HUES6 (cell line): ENCODE results near the gene PHOX2A.

Source experiments
- H3K27ac ChIP-seq: 2 replicates; pipeline ENCODE4 v1.7.0; 2013; ENCODE audit warnings: low read depth, mild to moderate bottlenecking, low read length, inconsistent platforms
- H3K27me3 ChIP-seq: 2 replicates; pipeline ENCODE4 v1.6.1; 2013; ENCODE audit warnings: low read length; ENCODE audit not compliant: control insufficient read depth, insufficient read depth
- H3K36me3 ChIP-seq: 2 replicates; pipeline ENCODE4 v1.6.1; 2013; ENCODE audit warnings: low read length; ENCODE audit not compliant: control insufficient read depth, insufficient read depth
- H3K4me1 ChIP-seq: 2 replicates; pipeline ENCODE4 v1.6.1; 2013; ENCODE audit warnings: low read length; ENCODE audit not compliant: control insufficient read depth, insufficient read depth
- H3K4me3 ChIP-seq: 2 replicates; pipeline ENCODE4 v1.5.1; 2013; ENCODE audit warnings: low read depth, low read length
- H3K9ac ChIP-seq: one replicate; pipeline ENCODE4 v1.6.1; 2013; ENCODE audit warnings: mild to moderate bottlenecking, low read length
- H3K9me3 ChIP-seq: 2 replicates; pipeline ENCODE4 v1.6.1; 2013; ENCODE audit warnings: low read depth, low read length; ENCODE audit not compliant: control insufficient read depth, insufficient read depth

PHOX2A gene

DNA sequence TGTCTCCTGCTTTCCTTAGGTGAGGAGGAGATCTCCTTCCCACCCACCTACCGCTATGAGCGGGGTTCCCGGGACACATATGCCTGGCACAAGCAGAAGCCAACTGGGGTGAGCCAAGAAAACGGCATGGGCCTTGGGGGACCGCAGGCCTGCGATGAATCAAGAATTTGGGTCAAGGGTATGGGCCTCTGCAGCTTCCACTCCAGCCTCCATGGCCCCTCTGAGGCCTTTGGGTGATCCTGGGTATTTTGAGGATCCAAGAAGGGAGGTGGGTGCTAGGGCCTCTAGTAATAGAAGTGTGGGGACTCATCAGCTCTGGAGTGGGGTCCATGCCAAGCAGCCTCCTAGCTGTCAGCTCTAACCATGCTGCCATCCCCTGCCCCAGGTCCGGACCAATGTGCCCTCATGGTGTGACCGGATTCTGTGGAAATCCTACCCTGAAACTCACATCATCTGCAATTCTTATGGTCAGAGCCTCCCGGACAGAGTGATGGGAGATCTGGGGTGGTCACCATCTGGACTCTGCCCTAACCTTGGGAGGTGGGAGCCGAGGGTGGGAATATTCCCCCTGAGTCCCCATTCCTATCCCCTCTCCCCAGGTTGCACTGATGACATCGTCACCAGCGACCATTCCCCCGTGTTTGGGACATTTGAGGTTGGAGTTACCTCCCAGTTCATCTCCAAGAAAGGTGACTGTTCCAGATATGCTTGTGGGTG, 10.8 kb downstream of the PHOX2A start:
- Histone ChIP-seq H3K9me3 (no peaks in the 10 kb centered on the region), H3K27ac (no peak overlapping the region), H3K36me3 (peaks cover 96% of the 10 kb centered on the region), H3K27me3 (no peaks in the 10 kb centered on the region), H3K9ac (no peak overlapping the region), H3K4me1 (peaks cover 10% of the 10 kb centered on the region), H3K4me3 (no peak overlapping the region)

DNA sequence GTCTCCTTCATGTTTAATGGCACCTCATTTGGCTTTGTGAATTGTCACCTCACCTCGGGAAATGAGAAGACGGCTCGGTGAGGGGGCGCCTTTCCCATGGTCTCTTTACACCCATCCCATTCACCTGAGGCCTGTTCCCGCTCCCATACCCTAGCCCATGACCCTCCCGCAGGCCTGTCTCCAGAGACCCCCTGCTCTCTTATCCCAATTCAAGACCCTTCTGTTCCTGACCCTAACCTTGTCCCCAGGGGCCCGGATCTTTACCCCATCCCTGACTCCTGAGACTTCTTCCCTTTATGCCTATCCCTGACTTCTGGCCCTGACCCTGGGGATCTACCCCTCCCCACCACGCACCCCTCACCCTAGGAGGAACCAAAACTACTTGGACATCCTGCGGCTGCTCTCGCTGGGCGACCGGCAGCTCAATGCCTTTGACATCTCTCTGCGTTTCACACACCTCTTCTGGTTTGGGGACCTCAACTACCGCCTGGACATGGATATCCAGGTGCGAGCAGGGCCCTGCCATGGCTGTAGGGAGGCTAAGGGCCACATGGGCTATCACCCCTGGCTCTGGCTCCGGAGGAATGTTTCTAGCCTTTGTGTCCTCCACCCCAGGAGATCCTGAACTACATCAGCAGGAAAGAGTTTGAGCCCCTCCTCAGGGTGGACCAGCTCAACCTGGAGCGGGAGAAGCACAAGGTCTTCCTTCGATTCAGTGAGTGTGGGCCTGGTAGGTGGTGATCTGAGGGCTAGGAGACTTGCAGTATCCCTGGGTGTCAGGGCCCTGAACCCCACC, 11.5 kb downstream of the PHOX2A start:
- Histone ChIP-seq H3K4me3 (no peak overlapping the region), H3K27ac (no peak overlapping the region), H3K27me3 (no peaks in the 10 kb centered on the region), H3K4me1 (peaks cover 4% of the 10 kb centered on the region), H3K36me3 (peaks cover 99% of the 10 kb centered on the region), H3K9me3 (no peaks in the 10 kb centered on the region), H3K9ac (no peak overlapping the region)

DNA sequence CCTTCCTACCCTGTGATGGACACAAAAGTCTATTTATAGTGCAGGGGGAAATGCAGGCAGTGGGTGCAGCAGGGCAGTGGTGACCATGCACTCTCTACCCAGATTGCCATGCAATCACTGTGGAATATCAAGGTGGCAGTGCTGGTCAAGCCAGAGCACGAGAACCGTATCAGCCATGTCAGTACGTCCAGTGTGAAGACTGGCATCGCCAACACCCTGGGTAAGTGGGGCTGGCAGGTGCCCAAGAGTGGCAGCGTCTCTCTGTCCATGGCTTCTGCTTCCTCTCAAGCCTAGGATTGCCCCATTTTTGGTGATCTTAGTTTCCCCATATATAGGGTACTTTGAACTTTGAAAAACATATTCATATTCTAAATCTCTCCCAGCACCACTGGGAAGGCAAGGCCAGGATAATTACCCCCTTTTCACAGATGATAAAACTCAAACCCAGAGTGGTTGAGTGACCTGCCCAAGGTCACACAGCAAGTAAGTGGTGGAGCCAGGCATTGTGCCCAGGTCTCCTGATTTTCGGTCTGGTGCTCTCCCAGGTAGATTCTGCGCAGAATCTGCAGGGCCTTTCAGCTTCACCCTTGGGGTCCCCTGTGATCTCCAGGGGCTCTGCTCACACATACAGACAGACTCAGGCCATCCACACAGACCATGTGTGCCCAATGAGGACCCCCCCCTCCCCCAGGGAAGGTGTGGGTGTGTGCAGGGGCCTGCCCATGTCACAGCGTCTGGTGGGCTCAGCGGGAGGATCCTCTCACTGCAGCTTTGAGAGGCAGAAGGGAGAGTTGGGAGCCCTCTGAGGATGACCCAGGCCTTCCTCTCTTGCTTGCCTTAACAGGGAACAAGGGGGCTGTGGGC, 12.3 kb downstream of the PHOX2A start:
- no peak overlapping the region for H3K9ac ChIP-seq
- peaks cover 98% of the 10 kb centered on the region for H3K36me3 ChIP-seq

DNA sequence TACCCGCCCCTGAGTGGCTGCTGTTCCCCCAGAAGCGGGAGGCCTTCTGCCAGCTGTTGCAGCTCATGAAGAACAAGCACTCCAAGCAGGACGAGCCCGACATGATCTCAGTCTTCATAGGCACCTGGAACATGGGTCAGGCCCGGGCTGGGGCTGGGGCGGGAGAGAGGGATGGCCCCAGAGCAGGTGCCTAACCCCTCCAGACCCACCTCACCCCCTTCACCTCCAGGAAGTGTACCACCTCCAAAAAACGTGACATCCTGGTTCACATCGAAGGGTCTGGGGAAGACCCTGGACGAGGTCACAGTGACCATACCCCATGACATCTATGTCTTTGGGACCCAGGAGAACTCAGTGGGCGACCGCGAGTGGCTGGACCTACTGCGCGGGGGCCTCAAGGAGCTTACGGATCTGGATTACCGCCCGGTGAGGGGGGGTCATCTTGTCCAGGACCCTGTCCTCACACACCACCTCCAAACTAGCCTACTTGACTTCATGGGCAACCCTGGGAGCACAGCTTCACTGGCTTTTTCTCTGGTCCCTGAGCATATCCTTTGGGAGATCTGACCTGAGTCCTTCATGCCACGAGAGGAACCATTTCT, 13.1 kb downstream of the PHOX2A start:
- no peaks in the 10 kb centered on the region for H3K27me3 ChIP-seq
- no peaks in the 10 kb centered on the region for H3K9me3 ChIP-seq
- no peak overlapping the region for H3K9ac ChIP-seq
- H3K27ac ChIP-seq: no peak overlapping the region
- H3K36me3 ChIP-seq: peaks cover 91% of the 10 kb centered on the region
- H3K4me3 ChIP-seq: no peak overlapping the region
- H3K4me1 ChIP-seq: peaks cover under 1% of the 10 kb centered on the region; the same call in 1 of the 2 replicates

More for the DNA sequence above, 12.3 kb downstream of the PHOX2A start:
- H3K27ac ChIP-seq: no peak overlapping the region
- H3K9me3 ChIP-seq: no peaks in the 10 kb centered on the region
- no peaks in the 10 kb centered on the region for H3K27me3 ChIP-seq
- no peaks in the 10 kb centered on the region for H3K4me1 ChIP-seq
- H3K4me3 ChIP-seq: no peak overlapping the region

DNA sequence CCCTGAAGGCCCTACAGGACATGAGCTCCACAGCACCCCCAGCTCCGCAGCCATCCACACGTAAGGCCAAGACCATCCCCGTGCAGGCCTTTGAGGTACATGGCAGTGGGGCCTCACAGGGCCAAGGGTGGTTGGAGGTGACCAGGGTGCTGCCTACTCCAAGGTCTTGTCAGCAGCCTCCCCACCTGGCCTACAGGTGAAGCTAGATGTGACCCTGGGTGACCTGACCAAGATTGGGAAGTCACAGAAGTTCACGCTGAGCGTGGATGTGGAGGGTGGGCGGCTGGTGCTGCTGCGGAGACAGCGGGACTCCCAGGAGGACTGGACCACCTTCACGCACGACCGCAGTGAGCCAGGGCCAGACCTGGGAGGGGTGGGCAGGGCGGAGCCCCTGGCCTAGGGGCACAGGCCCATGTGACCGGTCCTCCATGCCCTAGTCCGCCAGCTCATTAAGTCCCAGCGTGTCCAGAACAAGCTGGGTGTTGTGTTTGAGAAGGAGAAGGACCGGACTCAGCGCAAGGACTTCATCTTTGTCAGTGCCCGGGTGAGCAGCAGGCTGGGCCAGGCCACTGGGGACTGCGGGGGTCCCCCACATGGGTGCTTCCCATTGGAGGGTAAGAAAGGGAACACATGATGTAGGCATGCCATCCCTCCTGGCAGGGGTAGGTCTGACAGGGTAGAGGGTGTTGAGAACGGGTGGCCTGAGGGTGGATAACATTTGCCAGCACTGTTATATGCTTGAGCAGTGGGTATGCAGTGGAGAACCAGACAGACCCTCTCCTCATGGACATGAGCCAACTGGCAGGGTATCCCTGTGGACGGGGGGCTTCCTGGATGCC, 13.8 kb downstream of the PHOX2A start:
- Histone ChIP-seq H3K9ac (no peak overlapping the region), H3K4me3 (no peak overlapping the region), H3K27ac (no peak overlapping the region), H3K36me3 (peaks cover 85% of the 10 kb centered on the region), H3K9me3 (no peaks in the 10 kb centered on the region), H3K27me3 (no peaks in the 10 kb centered on the region), H3K4me1 (peaks cover 4% of the 10 kb centered on the region)

DNA sequence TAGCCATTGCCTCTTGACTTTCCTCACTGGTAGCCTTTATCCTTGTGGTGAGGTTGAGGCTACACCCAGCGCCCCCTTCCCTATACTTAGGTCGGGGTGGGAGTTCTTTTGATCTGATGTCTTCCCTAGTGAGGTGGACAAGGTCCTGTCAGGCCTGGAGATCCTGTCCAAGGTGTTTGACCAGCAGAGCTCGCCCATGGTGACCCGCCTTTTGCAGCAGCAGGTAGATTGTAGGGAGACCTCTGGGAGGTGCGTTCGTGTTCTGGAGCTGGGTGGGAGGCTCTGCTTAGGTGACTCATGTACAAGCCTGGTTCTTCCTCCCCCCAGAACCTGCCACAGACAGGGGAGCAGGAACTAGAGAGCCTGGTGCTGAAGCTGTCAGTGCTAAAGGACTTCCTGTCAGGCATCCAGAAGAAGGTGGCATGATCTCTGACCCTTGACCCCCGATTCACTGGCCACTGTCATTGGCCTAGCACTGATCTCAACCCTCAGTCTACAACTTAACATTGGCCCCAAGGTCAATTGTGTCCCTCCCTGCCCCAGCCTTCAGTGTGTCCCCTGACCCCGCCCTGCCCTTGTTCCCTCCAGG, 14.5 kb downstream of the PHOX2A start:
- Histone ChIP-seq H3K4me3 (no peak overlapping the region), H3K27me3 (no peaks in the 10 kb centered on the region), H3K36me3 (peaks cover 77% of the 10 kb centered on the region), H3K4me1 (peaks cover 4% of the 10 kb centered on the region), H3K9ac (no peak overlapping the region), H3K27ac (no peak overlapping the region), H3K9me3 (no peaks in the 10 kb centered on the region)

DNA sequence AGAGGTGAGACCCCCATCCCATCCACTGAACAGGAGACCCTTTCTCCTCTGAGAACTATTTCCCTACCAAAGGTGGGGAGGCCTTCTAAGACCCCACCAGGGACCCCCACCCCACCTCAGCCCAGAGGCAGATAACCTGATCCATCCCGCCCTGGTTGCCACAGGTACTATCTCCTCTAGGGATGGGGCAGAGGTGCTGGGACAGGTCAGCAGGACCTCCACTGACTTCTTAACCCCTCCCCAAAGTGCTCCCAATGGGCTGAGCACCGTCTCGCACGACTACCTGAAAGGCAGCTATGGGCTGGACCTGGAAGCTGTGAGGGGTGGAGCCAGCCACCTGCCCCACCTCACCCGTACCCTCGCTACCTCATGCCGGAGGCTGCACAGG, 15.1 kb downstream of the PHOX2A start:
- Histone ChIP-seq H3K36me3 (peaks cover 71% of the 10 kb centered on the region), H3K4me3 (no peak overlapping the region), H3K4me1 (peaks cover 4% of the 10 kb centered on the region), H3K9me3 (no peaks in the 10 kb centered on the region), H3K9ac (no peak overlapping the region), H3K27me3 (no peaks in the 10 kb centered on the region), H3K27ac (no peak overlapping the region)

DNA sequence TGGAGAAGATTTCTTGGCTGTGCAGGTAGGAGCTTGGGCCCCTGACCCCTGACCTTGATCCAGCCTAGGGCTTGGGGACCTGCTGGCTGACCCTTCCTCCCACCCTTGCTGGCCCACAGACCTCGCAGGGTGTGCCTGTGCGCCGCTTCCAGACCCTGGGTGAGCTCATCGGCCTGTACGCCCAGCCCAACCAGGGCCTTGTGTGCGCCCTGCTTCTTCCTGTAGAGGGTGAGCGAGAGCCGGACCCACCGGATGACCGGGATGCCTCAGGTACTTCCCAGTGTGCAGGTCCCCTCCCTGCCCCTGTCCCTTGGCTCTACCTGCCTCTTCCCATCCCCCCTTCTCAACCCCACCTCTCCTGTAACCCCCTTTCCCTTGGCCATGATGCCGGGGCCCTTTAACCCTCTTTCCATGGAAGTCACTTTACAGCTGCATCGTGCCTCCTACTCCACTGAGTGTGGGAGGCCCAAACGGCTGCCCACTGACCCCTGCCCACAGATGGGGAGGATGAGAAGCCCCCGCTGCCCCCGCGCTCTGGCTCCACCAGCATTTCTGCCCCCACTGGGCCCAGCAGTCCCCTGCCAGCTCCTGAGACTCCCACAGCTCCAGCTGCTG, 15.6 kb downstream of the PHOX2A start:
- H3K36me3 ChIP-seq: peaks cover 66% of the 10 kb centered on the region
- H3K27ac ChIP-seq: no peak overlapping the region
- peaks cover 4% of the 10 kb centered on the region for H3K4me1 ChIP-seq
- H3K9ac ChIP-seq: no peak overlapping the region
- H3K27me3 ChIP-seq: no peaks in the 10 kb centered on the region
- H3K4me3 ChIP-seq: no peak overlapping the region
- H3K9me3 ChIP-seq: no peaks in the 10 kb centered on the region

DNA sequence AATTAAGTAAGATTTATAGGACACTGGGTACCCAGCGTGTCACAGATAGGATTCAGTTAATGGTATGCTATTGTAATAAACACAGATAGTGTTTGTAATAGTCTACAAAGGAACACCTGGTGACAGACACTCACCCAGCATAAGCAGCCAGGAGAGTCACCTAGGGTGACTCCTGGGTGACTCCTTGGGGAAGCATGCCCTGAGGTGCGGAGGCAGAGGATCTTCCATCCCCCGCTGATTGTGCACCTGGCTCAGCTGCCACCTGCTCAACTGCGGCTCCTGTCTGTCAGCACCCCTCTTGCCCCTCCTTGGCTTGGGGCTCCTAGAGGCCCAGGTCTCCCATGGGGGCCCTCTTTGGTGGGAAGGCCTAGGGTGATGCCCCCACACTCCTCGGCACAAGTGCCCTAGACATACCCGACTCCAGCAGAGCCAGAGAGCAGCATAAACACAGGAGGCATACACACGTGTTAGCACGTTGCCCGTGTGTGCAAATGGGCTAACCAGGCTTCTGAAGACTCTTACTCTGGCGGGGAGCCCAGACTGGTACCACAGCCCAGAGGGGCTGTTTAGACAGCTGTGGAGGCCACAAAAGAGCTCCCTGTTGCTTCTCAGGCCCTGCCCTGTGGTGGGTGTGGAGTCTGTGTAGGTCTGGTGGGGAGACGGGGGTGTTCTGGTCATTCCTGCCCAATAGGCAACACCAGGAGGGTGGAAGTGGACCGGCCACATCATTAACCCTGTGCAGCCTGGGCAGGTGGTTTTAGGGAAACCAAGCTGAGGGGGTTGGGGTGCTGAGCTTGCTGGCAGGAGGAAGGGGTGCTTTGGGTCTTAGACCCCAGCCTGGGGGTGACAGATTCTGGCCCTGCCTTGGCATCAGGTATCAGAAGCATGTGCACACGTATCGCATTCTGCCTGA, 16.4 kb downstream of the PHOX2A start:
- H3K9ac ChIP-seq: no peak overlapping the region
- H3K4me3 ChIP-seq: no peak overlapping the region
- H3K27me3 ChIP-seq: no peaks in the 10 kb centered on the region
- H3K27ac ChIP-seq: no peak overlapping the region
- H3K36me3 ChIP-seq: peaks cover 59% of the 10 kb centered on the region
- H3K9me3 ChIP-seq: no peaks in the 10 kb centered on the region
- H3K4me1 ChIP-seq: peaks cover 8% of the 10 kb centered on the region
